Type B pancreatic cell (in vitro differentiated cells): ENCODE measurements around the gene SNU13. TPM values are rescaled to one million over a fixed set of nuclear protein-coding genes. Genes with fewer than 3 reads are reported as not detected.
"Not testable (repeated sequence)": the region's sequence is repeated elsewhere in the genome, so short reads cannot be mapped to it uniquely, and the experiment has no call there.

Experiments
- DNase-seq: peaks from one replicate; pipeline ENCODE4 v3.0.0; 2021; ENCODE audit warnings: mixed read lengths; ENCODE audit not compliant: unreplicated experiment; ENCODE audit errors: extremely low spot score
- H3K27ac Mint-ChIP-seq: 2 replicates; pipeline ENCODE4 v1.8.0; 2021; ENCODE audit warnings: mild to moderate bottlenecking, mixed read lengths
- H3K27me3 Mint-ChIP-seq: 2 replicates; pipeline ENCODE4 v1.8.0; 2021; ENCODE audit warnings: mixed read lengths
- H3K36me3 Mint-ChIP-seq: 2 replicates; pipeline ENCODE4 v1.8.0; 2021; ENCODE audit warnings: mixed read lengths
- H3K4me1 Mint-ChIP-seq: one replicate; pipeline ENCODE4 v1.8.0; 2021; ENCODE audit warnings: mixed read lengths; ENCODE audit not compliant: unreplicated experiment
- H3K4me3 Mint-ChIP-seq: 2 replicates; pipeline ENCODE4 v1.8.0; 2021; ENCODE audit warnings: mild to moderate bottlenecking, mixed read lengths
- H3K9me3 Mint-ChIP-seq: 2 replicates; pipeline ENCODE4 v1.8.0; 2021; ENCODE audit warnings: mixed read lengths
- long read RNA-seq: library from polyadenylated mRNA; unstranded; transcript quantifications from one replicate; pipeline ENCODE4 v2.0.0, GENCODE V29; 2020
- total RNA-seq: library from RNA; stranded (reverse); gene quantifications from 2 replicates; pipeline ENCODE4 v1.2.1, GENCODE V29; 2021; ENCODE audit warnings: low replicate concordance
- TF ChIP-seq, protein P1 (sequence below): fragments of 200-600 bp; sonication (generic); conservative IDR thresholded peaks from 2 replicates; pipeline ENCODE4 v1.5.0; 2021; ENCODE audit warnings: antibody characterized with exemption, mild to moderate bottlenecking

Gene SNU13
- total RNA-seq, result 124 and 136 TPM in 2 replicates
- long read RNA-seq, transcript SNU13-201 (3 exons, 877 nt), result minor isoform, 118 of 413 reads
- long read RNA-seq, transcript SNU13-211 (4 exons, 1,036 nt), result minor isoform, 7 of 413 reads
- long read RNA-seq, transcript SNU13-202 (3 exons, 1,503 nt), result major isoform, 272 of 413 reads
- long read RNA-seq, partial matches to known transcripts, result 7 of 413 reads
- long read RNA-seq, other reads (novel, unspliced or antisense), result 9 of 413 reads

DNA sequence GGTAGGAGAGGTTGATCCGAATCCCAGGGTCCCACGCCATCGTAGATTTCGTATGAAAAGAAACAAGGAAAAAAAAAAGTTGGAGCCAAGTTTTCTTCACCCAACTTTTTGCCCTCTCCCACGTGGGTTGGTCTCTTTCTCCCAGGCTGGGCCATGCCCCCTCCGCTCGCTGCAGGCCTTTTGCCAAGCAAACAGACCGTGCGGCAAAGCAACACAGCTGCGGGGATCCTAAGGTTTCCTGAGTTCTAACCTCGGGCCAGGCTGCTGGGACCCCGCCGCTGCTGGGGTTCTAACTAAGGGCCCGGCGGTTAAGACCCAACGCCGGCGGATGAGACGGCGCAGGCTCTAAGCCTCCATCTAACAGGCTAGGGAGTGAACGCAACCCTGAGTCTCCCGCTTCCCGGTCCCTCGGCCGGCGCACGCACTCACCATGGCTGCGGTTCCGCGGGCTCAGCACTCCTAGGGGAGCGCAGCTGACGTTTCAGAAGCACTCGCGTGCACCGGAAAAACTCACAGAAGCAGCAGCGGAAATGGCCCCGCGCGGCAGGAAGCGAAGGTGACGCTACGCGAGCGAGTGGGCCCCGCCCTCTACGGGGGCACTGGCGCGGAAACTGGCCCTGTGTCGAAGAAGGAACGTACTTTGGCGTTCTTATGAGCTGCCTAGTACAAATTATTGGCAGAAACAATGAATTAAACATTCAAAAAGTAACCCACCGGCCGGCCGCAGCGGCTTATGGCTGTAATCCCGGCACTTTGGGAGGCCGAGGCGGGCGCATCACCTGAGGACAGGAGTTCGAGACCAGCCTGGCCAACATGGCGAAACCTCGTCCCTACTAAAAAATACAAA, at the start of gene SNU13:
TSS of gene SNU13 (minus strand) at position 503 of the 847 bp plus-strand sequence. CDS start at position 432, 71 bp downstream.
- Mint-ChIP-seq H3K4me3 (peak within 1 kb of the TSS; percentile 94), H3K36me3 (peaks cover 3% of the 10 kb centered on the region), H3K9me3 (no peaks in the 10 kb centered on the region), H3K27ac (peak within 1 kb of the TSS; percentile 99), H3K27me3 (no peaks in the 10 kb centered on the region), H3K4me1 (peaks cover 19% of the 10 kb centered on the region)
- TF ChIP-seq, protein P1, sequence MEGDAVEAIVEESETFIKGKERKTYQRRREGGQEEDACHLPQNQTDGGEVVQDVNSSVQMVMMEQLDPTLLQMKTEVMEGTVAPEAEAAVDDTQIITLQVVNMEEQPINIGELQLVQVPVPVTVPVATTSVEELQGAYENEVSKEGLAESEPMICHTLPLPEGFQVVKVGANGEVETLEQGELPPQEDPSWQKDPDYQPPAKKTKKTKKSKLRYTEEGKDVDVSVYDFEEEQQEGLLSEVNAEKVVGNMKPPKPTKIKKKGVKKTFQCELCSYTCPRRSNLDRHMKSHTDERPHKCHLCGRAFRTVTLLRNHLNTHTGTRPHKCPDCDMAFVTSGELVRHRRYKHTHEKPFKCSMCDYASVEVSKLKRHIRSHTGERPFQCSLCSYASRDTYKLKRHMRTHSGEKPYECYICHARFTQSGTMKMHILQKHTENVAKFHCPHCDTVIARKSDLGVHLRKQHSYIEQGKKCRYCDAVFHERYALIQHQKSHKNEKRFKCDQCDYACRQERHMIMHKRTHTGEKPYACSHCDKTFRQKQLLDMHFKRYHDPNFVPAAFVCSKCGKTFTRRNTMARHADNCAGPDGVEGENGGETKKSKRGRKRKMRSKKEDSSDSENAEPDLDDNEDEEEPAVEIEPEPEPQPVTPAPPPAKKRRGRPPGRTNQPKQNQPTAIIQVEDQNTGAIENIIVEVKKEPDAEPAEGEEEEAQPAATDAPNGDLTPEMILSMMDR, result no peak
- DNase-seq, result peak; percentile 91

DNA sequence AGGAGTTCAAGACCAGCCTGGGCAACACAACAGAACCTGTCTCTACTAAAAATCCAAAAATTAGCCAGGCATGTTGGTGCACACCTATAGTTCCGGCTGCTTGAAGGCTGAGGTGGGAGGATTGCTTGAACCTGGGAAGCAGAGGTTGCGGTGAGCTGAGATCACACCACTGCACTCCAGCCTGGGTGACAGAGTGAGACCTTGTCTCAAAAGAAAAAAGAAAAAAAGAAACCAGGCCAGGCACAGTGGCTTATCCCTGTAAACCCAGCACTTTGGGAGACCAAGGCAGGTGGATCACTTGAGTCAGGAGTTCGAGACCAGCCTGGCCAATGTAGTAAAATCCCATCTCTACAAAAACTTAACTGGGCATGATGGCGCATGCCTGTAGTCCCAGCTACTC, 44.6 kb upstream of the SNU13 start:
- H3K4me1 Mint-ChIP-seq, H3K27me3 Mint-ChIP-seq, H3K36me3 Mint-ChIP-seq, H3K27ac Mint-ChIP-seq, H3K4me3 Mint-ChIP-seq, DNase-seq, H3K9me3 Mint-ChIP-seq: not testable (repeated sequence)

GRCh38 chr22:41732096-41732772, 43.6 kb upstream of the SNU13 start:
- no peak for DNase-seq
- Mint-ChIP-seq H3K27ac (no peak overlapping the region), H3K4me1 (peaks cover 3% of the 10 kb centered on the region), H3K27me3 (no peaks in the 10 kb centered on the region), H3K36me3 (no peaks in the 10 kb centered on the region), H3K4me3 (no peak overlapping the region), H3K9me3 (no peaks in the 10 kb centered on the region)
- TF ChIP-seq, protein P1, result no peak

- TF ChIP-seq, protein P1, result no peak
- Mint-ChIP-seq H3K36me3 (no peaks in the 10 kb centered on the region), H3K27ac (no peak overlapping the region), H3K9me3 (no peaks in the 10 kb centered on the region), H3K27me3 (no peaks in the 10 kb centered on the region), H3K4me1 (peaks cover 3% of the 10 kb centered on the region), H3K4me3 (no peak overlapping the region)
- DNase-seq, result no peak
Measured at GRCh38 chr22:41731609-41732008, 42.9 kb upstream of the SNU13 start.

DNA sequence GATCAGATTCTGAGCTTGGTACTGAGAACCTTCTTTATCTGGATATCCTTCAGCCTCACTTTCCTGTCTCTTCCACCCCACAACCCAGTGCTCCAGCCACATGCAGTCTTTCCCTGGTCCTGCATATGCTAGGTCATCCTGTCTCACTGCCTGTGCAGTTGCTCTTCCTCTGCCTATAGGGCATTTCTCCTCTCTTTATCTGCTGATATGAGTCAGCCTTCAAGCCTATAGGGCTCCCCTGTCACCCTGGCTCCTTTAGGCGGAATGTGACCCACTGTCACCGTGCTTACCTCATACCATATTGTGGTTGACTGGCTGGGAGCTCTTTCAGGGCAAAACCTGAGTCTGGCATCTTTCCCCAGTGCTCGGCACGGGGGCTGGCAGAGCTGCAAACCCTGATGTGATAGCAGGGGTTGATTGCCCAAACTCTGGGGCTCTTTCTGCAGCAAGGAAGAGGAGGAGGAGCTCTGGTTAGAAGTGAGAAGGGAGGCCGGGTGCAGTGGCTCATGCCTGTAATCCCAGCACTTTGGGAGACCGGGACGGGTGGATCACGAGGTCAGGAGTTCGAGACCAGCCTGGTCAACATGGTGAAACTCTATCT, 36.9 kb upstream of the SNU13 start:
- TF ChIP-seq, protein P1, result no peak
- no peaks in the 10 kb centered on the region for H3K27me3 Mint-ChIP-seq
- no peaks in the 10 kb centered on the region for H3K9me3 Mint-ChIP-seq
- peaks cover 3% of the 10 kb centered on the region for H3K4me1 Mint-ChIP-seq
- no peak for DNase-seq
- H3K4me3 Mint-ChIP-seq, result no peak overlapping the region
- no peaks in the 10 kb centered on the region for H3K36me3 Mint-ChIP-seq
- H3K27ac Mint-ChIP-seq, result no peak overlapping the region
